ENCODE measurements around the gene ZNF217. TPM values are rescaled to one million over a fixed set of nuclear protein-coding genes. Genes with fewer than 3 reads are reported as not detected.
A peak's percentile ranks its signal among the peaks of the same experiment; 100 is the strongest.

Gene ZNF217
- total and polyA plus RNA-seq, 9 of the 15 experiments (the other 6 are each of a cell fraction or from before 2014, with no cell fraction given): 3.0 to 41.8 (median 16.8) TPM

- TF ChIP-seq, protein P1, sequence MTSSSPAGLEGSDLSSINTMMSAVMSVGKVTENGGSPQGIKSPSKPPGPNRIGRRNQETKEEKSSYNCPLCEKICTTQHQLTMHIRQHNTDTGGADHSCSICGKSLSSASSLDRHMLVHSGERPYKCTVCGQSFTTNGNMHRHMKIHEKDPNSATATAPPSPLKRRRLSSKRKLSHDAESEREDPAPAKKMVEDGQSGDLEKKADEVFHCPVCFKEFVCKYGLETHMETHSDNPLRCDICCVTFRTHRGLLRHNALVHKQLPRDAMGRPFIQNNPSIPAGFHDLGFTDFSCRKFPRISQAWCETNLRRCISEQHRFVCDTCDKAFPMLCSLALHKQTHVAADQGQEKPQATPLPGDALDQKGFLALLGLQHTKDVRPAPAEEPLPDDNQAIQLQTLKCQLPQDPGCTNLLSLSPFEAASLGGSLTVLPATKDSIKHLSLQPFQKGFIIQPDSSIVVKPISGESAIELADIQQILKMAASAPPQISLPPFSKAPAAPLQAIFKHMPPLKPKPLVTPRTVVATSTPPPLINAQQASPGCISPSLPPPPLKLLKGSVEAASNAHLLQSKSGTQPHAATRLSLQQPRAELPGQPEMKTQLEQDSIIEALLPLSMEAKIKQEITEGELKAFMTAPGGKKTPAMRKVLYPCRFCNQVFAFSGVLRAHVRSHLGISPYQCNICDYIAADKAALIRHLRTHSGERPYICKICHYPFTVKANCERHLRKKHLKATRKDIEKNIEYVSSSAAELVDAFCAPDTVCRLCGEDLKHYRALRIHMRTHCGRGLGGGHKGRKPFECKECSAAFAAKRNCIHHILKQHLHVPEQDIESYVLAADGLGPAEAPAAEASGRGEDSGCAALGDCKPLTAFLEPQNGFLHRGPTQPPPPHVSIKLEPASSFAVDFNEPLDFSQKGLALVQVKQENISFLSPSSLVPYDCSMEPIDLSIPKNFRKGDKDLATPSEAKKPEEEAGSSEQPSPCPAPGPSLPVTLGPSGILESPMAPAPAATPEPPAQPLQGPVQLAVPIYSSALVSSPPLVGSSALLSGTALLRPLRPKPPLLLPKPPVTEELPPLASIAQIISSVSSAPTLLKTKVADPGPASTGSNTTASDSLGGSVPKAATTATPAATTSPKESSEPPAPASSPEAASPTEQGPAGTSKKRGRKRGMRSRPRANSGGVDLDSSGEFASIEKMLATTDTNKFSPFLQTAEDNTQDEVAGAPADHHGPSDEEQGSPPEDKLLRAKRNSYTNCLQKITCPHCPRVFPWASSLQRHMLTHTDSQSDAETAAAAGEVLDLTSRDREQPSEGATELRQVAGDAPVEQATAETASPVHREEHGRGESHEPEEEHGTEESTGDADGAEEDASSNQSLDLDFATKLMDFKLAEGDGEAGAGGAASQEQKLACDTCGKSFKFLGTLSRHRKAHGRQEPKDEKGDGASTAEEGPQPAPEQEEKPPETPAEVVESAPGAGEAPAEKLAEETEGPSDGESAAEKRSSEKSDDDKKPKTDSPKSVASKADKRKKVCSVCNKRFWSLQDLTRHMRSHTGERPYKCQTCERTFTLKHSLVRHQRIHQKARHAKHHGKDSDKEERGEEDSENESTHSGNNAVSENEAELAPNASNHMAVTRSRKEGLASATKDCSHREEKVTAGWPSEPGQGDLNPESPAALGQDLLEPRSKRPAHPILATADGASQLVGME (CRISPR knock-in tag; IDR thresholded peaks at IDR 0.05): no peak
- TF ChIP-seq ZBTB40 (IDR thresholded peaks at IDR 0.05) (no peak), ZBTB40 (CRISPR knock-in tag; IDR thresholded peaks at IDR 0.05) (no peak), CREB1 (IDR thresholded peaks at IDR 0.05) (no peak), CREB1 (CRISPR knock-in tag; IDR thresholded peaks at IDR 0.05) (no peak), JUND (IDR thresholded peaks at IDR 0.05; ENCODE audit: borderline replicate concordance, low read depth, low read length) (0 out of 2 replicates have a peak, but pooled peaks have one; percentile 15), JUND (tag; IDR thresholded peaks at IDR 0.05; ENCODE audit: borderline replicate concordance, low read depth, low read length) (no peak)
- TF ChIP-seq, protein P2, sequence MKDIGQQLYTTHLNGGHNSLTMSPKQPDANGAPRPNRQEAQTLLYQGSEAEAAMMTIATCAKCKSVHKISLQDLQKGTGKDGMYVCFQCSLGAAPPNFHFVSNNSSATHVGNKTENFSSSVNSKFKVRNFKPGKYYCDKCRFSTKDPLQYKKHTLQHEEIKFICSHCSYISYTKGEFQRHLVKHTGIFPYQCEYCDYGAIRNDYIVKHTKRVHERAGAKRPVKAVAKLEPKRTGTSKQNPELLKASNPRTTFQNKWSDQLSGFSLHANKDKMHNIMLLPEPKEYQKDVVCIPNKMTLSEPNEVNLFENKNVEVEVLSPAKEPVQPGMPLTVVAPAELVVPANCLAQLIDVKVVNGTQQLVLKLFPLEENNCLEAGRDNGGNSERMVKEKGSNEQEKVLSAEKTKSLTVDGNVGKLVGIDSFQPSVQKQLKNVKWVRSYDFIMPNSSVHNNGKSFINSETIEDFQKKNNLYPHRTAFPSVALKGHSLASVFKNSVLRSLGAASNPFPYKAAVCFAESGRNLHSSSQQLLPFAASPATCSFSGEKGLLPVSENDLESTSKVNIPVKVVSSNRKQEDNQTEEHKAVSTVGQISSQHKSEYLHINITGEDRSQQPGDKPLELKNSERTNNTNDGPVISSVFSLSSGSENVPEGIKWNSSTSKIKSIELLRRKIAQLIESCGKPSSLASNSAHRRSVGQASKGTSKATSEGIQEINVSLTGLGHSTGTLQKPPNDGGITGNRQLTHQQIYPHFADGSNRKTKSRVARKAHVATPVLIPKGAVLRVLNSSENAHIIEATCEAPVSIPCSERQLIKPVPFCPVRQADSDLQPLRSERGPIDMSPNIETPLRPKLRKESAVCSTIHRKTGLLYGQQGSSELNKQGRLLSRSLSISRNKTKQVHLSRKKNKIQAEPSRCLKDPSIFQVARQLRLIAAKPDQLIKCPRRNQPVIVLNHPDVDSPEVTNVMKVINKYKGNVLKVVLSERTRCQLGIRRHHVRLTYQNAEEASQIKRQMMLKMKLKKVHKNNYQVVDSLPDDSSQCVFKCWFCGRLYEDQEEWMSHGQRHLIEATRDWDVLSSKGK (CRISPR knock-in tag; IDR thresholded peaks at IDR 0.05): no peak
These were observed 10.9 kb downstream of the ZNF217 start (continued) for GRCh38 chr20:53582574-53583351.
